Tibial nerve (tissue), 4 donors: ENCODE measurements around the gene DIP2C.

ENCODE experiments used
- EP300 ChIP-seq, 2 donors: sonication (generic); formaldehyde crosslinking; IDR thresholded peaks; one replicate each; pipeline ENCODE4 v1.6.1; 2017; ENCODE audit warnings: antibody characterized with exemption in 2 of 2, mild to moderate bottlenecking in 1 of 2
- TF ChIP-seq, protein P1 (sequence below), 5 experiments: fragments of 200-600 bp in 3 of 5; fragments of 450-650 bp in 2 of 5; sonication (generic) in 3 of 5; IDR thresholded peaks; one replicate each; pipeline ENCODE4 v1.5.1; 2016 to 2019; ENCODE audit warnings: antibody characterized with exemption in 5 of 5, mild to moderate bottlenecking in 3 of 5, moderate library complexity in 2 of 5

DNA sequence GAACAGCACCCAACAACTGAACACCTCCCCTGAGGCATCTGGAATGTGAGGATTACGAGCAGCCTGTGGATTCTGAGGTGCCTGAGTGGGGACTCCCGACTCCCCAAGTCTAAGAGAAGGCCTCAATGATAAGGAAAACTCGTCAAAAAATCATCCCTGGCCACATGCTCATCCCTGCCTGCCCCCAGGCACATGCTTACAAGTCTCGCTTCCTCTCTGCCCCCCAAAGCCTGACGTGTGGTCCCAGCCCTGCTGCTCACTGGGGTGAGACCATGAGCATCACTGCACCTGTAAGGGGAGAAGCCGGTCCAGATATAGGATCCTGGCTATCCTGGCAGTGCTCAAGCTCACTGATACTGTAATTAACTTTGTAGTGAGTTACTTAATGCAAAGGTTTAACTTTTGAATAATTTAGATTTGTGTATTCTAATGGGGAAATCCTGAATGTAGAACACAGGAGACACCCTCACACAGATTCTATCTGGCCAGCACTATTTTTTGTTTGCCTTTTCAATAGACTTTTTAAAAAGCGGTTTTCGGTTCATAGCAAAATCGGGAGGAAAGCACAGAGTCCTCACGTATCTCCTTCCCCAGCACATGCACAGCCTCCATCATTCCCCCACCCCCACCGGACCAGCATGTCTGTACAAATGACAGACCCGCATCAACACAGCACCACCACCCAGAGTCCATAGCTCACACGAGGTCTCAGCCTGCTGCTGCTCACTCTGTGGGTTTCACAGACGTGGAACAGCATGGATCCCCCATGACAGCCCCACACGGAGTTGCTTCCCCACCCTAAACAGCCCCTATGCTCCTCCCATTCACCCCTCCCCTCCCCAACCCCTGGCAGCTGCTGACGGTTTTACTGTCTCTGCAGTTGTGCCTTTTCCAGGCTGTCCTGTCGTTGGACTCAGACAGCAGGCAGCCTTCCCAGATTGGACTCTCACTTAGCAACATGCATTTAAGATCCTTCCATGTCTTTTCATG, 167.9 kb downstream of the DIP2C start:
- no peak for TF ChIP-seq EP300 (IDR thresholded peaks at IDR 0.05)
- TF ChIP-seq, protein P1, sequence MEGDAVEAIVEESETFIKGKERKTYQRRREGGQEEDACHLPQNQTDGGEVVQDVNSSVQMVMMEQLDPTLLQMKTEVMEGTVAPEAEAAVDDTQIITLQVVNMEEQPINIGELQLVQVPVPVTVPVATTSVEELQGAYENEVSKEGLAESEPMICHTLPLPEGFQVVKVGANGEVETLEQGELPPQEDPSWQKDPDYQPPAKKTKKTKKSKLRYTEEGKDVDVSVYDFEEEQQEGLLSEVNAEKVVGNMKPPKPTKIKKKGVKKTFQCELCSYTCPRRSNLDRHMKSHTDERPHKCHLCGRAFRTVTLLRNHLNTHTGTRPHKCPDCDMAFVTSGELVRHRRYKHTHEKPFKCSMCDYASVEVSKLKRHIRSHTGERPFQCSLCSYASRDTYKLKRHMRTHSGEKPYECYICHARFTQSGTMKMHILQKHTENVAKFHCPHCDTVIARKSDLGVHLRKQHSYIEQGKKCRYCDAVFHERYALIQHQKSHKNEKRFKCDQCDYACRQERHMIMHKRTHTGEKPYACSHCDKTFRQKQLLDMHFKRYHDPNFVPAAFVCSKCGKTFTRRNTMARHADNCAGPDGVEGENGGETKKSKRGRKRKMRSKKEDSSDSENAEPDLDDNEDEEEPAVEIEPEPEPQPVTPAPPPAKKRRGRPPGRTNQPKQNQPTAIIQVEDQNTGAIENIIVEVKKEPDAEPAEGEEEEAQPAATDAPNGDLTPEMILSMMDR (IDR thresholded peaks at IDR 0.05) = no peak
